CD4-positive, alpha-beta T cell treated with Interleukin-15 for 1 hour (primary cell): ENCODE data around the gene SFTA2.

Experiments
- DNase-seq: peaks from one replicate; pipeline ENCODE4 v3.0.0-alpha.2; 2020

SFTA2 gene

DNA sequence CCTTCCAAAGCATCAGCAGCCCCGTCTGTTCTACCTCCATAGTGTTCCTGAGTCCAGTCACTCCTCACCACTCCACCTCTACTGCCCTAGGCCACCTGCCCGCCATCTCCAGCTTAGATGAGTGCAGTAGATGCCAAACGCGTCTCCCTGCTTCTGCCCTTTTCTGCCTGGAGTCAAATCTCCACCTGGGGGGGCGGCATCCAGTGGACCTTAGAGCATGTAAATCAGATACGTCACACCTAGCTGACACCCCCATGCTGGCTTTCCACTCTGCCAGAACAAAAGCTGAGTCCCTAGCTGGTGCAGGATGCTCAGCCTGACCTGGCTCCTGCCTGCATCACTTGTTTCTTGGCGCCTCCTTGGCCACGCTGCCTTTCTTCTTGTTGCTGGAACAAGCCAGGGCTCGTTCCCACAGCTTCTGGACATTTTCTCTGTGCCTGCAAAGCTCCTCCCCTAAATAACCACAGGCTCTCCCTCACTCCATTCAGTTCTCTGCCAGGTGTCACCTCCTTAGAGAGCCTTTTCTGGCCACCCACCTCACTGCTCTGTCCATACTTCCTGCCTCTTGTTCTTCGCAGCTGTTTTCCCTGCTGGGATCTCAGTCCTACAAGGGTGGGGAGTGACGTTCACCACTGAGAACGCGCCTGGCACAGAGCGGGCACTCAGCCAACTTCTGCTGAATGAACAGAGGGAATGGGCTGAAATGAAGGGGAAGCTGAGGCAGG is 41.9 kb downstream of the SFTA2 start:
- no peak for DNase-seq

DNA sequence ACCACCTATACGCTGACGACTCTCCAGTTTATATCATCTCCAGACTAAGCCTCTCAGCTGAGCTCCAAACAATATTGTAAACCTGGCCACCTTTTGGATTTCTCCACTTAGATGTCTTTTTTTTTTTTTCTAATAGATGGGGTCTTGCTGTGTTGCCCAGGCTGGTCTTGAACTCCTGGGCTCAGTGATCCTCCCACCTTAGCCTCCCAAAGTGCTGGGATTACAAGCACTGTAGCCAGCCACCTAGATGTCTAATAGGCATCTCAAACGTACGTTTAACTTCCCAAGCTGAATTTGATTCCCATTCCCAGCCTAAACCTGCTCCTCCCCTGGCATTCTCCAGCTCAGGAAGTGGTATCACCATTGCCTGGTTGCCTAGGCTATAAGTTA is 42.5 kb downstream of the SFTA2 start:
- no peak for DNase-seq

DNA sequence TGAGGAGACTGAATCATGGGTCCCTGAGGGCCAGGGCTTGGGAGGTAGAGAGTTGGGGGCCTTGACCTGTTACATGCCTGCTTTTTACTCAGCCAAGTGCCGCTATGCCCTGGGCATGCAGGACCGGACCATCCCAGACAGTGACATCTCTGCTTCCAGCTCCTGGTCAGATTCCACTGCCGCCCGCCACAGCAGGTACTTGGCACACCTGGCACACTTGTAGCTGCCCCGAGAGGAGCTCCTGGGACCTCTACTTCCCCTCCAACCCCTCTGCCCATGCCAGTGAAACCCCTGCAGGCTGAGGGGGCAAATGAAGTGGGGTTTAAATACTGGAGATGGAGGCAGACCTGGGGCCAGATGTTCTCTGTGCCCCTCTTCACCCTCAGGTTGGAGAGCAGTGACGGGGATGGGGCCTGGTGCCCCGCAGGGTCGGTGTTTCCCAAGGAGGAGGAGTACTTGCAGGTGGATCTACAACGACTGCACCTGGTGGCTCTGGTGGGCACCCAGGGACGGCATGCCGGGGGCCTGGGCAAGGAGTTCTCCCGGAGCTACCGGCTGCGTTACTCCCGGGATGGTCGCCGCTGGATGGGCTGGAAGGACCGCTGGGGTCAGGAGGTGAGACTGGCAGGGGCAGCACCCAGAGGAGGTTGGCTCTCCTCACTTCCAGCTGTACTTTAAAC is 43.0 kb downstream of the SFTA2 start:
- DNase-seq = no peak

DNA sequence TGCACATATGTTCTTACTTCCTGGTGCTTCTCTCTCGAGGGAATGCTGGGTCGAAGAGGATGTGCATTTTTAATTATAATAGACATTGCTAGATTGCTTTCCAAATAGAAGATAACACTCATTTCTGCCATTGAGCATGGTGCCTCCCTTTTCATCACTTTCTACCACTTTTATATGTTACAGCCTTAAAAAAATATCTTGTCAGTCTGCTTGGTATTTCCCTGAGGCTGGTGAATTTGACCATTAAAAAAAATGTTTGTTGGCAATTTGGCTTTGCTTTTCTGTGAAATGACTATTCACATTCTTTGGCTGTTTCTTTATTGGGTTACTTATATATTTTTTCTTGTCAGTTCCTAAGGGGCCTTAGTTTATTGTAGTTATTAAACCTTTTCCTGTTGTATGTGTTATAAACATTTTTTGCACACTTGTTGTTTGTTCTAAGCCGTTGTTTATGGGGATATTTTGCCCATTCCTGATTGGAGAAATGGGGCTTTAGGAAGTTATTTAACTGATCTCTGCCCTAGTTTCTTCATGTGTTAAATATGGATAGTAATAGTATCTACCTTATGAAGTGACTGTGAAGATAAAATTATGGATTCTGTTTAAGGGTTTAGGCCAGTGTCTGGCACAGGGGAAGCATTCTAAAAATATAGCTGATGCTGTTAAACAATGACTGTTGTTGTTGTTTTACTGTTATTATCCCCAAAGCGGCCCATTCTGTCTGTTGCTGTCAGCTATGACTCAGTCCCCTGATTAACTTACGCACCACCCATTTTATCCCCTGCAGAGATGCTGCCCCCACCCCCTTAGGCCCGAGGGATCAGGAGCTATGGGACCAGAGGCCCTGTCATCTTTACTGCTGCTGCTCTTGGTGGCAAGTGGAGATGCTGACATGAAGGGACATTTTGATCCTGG is 43.8 kb downstream of the SFTA2 start:
- DNase-seq = no peak

DNA sequence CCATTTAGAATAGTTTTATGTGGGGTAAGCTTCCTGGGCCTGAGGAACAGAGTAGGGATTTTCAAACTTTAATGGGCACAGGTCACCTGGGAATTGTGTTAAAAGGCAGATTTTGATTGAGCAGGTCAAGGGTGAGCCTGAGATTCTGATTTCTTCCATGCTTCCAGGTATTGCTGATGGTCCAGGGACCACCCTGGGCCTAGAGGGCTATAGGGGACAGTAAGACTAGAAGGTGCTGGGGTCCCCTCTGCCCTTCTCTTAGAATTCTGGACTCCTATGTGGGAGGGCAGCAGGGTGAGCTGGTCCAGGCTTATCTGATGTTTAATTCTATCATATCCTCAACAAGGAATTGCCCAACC is 45.1 kb downstream of the SFTA2 start:
- no peak for DNase-seq

DNA sequence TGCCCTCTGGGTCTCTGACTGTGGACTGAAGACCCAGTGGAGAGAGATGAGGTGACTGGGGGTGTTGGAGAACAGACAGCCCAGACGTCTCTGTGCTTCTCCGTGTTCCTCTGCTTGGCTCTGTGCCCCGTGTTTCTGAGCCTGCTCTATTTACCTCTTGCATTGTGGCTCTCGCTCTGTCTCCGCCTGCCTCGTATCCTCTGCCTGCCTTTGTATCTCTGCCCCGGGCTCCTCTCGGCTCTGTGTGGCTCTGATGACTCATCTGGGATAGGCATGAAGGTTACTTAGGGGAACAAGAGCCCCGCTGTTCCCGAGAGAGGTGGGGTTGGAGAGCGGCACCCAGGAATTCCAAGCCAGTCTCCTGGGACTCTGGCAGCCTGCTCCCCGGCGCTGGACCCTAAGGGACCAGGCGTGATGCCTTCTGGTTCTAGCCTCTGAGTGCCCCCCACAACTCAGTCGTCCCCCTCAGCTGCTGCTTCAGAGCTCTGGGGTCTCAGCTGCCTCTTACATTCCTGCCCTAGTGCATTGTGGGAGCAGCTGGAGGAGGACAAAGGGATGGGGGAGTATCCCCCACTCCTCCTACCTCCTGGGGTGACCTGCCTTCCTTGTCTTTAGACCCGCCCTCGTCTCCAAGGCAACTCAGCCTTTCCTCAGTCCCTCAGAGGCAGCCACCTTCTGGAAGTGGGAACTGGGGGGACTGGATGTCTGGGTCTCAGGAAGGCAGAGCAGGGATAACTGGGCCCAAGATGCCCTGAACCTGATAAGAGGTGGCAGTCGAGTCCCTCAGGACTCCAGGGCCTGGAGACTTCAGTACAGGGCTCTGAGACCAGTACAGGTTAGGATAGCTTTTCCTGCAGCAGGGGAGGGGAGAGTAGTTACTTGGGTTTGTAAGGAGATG is 45.7 kb downstream of the SFTA2 start:
- no peak for DNase-seq

DNA sequence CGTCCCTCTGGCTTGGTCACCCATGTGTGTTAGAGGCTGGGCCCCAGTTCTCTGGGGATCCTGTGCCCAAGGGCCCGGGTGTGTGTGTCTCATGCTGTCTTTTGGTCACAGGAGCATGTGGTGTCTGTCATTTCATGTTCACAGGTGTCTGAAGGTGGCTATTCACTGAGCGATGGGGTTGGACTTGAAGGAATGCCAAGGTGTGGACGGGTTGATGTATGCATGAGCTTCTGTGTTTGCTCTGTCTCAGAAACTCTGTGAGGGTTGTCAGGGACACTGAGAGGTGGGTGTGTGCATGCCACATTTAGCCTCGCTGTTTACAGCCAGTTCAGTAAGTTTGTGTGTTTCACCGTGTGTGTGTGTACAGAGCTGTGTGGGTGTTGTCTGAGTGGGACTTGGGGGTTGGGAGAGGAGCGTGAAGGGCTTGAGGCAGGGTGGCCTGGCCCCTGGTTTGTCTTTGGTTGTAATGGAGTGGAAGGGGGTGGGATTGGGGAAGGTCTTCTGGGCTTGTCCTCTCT is 46.4 kb downstream of the SFTA2 start:
- no peak for DNase-seq

DNA sequence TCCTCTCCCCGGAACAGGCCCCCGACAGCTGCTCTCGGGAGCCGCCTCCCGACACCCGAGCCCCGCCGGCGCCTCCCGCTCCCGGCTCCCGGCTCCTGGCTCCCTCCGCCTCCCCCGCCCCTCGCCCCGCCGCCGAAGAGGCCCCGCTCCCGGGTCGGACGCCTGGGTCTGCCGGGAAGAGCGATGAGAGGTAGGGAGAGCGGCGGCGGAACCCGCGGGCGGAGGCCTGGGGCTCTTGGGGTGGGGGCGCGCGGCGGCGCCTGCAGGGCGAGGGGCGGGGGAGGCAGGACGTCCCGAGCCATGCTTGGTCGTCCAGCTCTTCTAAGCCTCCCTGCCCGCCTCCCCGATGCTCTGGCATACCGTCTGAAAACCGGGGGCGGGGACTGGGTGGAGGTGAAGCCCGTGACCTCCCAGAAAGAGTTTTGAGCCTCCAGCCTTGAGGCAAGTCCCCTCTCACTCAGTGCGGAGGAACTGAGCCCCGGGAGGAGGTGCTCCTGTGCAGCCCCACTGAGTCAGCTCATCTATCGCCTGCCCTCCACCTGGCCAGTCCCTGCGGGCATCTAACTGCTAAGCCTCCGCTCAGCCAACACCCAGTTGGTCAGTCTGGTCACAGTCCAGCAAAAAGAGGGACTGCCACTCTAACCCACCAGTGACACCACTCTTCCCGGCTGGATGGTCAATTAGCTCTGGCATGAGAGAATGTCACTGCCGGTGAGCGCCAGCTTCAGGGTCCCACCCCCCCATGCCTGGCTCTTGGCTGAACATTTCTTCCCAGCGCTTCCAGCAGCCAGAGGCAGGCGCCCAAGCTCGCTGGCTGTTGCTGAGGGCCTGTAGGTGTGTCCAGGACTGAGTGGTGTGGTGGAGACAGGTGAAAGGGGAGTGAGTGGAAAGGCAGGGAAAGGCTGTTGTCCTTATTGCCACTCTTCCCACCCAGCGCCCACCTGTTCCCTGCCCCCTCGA is 47.2 kb downstream of the SFTA2 start:
- DNase-seq = peak; percentile 25

DNA sequence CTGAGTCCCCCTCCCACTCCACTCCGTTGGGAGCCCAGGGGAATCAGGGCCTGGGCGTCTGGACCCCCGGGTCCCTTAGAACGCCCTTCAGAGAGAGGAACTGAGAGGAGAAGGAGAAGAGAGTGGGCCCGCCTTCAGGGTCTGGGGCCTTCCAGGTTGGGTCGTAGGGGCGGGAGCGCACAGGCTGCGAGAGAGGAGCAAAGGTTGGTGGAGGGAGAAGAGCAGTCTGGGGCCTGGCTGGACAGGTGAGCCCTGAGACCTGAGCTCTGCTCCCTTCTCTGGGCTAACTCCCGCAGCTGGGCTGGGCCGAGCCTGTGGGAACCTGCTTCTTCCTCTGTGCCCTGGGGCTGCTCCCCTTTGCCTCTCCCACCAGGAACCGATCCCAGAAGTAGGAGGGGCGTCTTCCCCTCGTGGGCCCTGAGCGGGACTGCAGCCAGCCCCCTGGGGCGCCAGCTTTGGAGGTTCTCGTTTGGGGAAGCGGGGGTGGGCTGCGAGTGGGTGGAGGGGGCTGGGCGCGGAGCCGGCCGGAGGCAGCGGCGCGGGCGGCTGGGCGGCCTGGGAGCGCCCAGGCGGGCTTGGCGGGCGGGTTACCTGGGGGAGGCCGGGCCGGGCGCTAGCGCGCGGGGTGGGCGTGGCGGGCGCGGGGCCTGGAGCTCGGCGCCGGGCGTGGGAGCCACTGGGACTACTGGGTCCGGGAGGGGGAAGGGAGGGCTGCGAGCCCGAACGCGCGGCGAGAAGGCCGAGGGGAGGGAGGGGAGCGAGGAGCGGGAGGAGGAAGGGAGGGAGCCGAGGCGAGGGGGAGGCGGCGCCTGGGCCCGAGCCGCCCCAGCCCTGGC is 48.1 kb downstream of the SFTA2 start, which contains the start of gene DDR1:
Gene DDR1, plus strand, starts transcription at position 835 of the 836 bp plus-strand sequence. CDS start 4,211 bp downstream, outside the sequence.
- peak; percentile 39 for DNase-seq

DNA sequence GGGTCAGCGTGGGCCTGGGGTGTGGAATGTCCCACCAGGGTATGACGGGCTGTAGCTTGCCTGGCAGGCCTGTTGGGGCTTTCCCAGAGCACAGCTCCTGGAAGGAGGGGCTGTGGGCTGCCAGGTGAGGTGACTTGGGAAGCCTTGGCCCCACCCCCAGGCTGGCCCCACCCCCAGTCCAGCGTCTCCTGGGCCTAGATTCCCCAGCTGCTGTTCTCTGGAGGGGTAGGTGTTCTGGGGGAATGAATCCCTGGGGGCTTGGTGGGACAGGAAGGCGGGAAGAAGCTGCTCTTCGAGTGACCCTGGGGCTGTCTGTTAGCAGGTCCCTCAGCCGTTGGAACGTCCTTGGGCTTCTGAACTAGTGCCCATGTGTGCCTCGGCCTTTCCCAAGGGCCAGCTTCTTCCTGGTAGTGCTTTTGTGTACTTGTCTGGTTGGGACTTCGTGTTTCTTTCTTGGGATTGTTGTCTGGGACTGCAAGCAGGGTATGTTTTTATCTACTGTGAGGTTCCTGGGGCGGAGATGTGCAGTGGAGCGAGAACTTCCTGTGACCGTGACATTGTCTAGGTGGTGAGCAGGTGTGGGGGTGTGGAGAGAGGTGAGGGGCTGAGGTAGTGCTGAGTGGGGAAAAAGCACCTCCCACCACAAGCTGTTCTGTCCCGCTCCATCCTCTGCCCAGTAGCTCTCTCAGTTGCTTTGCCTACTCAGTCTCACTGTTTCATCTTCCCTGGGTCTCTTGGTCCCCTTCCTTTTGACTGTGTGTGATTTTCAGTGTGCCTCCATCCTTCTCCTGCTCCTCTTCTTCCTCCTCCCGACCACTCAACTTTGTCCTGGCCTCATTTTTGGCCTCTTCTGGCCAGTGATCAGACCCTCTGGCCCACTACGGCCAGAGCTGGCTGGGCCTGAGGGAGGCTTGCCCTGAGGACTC is 48.9 kb downstream of the SFTA2 start:
- peak; percentile 50 for DNase-seq

DNA sequence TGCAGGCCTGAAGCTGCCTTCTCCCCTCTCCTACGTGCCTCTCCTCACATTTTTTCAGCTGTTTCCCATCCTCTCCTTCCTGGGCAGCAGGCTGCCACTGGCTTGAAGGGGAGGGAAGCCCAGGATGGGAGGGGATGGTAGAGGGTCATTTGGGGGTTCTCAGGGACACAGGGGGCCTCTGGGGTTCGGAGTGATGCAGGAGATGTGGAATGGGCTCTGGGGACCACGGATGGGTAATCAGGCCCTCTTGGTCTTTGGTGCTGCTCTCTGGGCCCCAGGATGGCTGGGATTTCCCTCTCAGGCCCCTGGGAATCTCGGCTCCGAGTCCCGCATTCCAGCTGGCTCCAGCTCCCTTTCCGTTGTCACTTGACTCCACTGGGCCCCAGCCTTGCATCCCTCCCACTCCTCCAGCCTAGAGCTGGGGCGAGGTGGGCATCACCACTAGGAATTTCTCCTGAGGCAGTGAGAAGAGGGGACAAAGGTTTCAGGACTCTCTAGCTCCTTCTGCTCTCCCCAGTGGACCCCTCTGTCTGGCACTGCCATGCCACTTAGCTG is 49.7 kb downstream of the SFTA2 start:
- no peak for DNase-seq

DNA sequence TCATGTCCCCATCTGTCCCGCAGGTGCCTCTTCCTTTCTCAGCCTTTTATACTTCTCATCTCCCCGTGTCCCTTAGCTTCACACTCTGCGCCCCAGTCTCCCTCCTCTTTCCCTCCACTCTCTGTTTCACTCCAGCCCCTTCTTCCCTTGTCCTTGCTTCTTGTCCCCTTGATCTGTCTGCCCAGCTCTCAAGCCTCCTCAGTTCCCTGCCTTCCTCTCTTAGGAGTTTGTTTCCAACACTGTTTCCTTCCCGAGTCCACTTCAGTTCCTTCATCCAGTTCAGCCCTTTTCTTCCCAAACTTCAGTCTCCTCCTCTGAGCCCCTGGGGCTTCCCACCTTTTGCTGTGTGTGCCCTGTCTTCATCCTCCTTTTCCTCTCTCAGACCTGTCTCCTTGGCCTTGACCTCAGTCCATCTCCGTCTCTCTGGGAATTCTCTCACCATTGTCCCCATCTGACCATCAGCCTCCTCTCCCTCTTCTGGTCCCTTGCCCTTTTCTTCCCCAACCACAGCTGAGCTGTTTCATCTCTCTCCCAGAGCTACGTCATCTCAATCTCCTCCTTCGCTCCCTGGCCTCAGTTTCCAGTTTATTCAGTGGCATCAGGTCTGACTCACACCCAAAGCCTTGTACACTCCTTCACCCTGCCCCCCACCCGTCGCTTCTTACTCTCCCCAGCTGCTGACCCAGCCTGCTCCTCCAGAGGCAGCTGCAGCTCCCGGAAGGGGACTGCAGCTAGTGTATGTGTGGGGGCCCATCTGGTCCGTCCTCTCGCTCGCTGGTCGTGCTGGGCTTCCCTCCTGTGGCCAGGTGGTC is 50.4 kb downstream of the SFTA2 start:
- DNase-seq = no peak
